Immature natural killer cell (primary cell): ENCODE results near the gene SLC12A8. TPM values are rescaled to one million over a fixed set of nuclear protein-coding genes. Genes with fewer than 3 reads are reported as not detected.

ENCODE experiments used
- DNase-seq, 3 donors: peaks; one replicate each; pipeline ENCODE4 v3.0.0; 2022; ENCODE audit warnings: mixed read lengths in 1 of 3
- H3K27ac Mint-ChIP-seq, 6 donors: one replicate each; pipeline ENCODE4 v1.8.0; 2020; ENCODE audit warnings: mixed read lengths in 6 of 6, mild to moderate bottlenecking in 5 of 6, inconsistent platforms in 4 of 6, moderate library complexity in 3 of 6
- H3K27me3 Mint-ChIP-seq, 3 donors: one replicate each; pipeline ENCODE4 v1.8.0; 2020 to 2021; ENCODE audit warnings: low read depth in 3 of 3, mild to moderate bottlenecking in 3 of 3, mixed read lengths in 3 of 3, moderate library complexity in 3 of 3, inconsistent platforms in 1 of 3
- H3K36me3 Mint-ChIP-seq, 3 donors: one replicate each; pipeline ENCODE4 v1.8.0; 2020; ENCODE audit warnings: mixed read lengths in 3 of 3, inconsistent platforms in 2 of 3, mild to moderate bottlenecking in 2 of 3
- H3K4me1 Mint-ChIP-seq, 2 donors: one replicate each; pipeline ENCODE4 v1.8.0; 2020; ENCODE audit warnings: inconsistent platforms in 2 of 2, mild to moderate bottlenecking in 2 of 2, mixed read lengths in 2 of 2, moderate library complexity in 1 of 2
- H3K4me3 Mint-ChIP-seq, 5 donors: one replicate each; pipeline ENCODE4 v1.8.0; 2020; ENCODE audit warnings: mild to moderate bottlenecking in 5 of 5, mixed read lengths in 5 of 5, inconsistent platforms in 3 of 5, moderate library complexity in 3 of 5
- H3K9me3 Mint-ChIP-seq, 6 donors: one replicate each; pipeline ENCODE4 v1.8.0; 2020; ENCODE audit warnings: mild to moderate bottlenecking in 6 of 6, mixed read lengths in 6 of 6, inconsistent platforms in 4 of 6, moderate library complexity in 3 of 6
- polyA plus RNA-seq, 3 donors: library from polyadenylated mRNA; unstranded; fragments of 300-500 nt; fragmentation: Illumina TruSeq; gene quantifications; one replicate each; pipeline ENCODE4 v1.2.3, GENCODE V29; 2021

Gene SLC12A8
- polyA plus RNA-seq, 3 donors from 2014 or later: 0.43 to 2.8 TPM; not detected in 1

- Mint-ChIP-seq H3K27me3 (peaks cover 0 to 2% (median 0%) of the 10 kb centered on the region in 3 donors), H3K27ac (peak overlapping the region; percentile 23 to 85 (median 60)), H3K4me1 (peaks cover 49 to 59% of the 10 kb centered on the region in 2 donors), H3K36me3 (no peaks in the 10 kb centered on the region), H3K9me3 (no peaks in the 10 kb centered on the region), H3K4me3 (peak overlapping the region; percentile 10 to 68 (median 33))
- no peak for DNase-seq
Measured at GRCh38 chr3:125110876-125111480, 101.6 kb downstream of the SLC12A8 start.

- H3K4me3 Mint-ChIP-seq: peak overlapping the region; percentile 31 to 68 (median 38)
Measured at GRCh38 chr3:125110016-125110875, 102.3 kb downstream of the SLC12A8 start.

GRCh38 chr3:125109536-125109925 lies 103.0 kb downstream of the SLC12A8 start:
- peak overlapping the region; percentile 31 to 48 (median 38) for H3K4me3 Mint-ChIP-seq
- H3K36me3 Mint-ChIP-seq: no peaks in the 10 kb centered on the region
- DNase-seq: no peak
- no peak overlapping the region for H3K27ac Mint-ChIP-seq
- H3K9me3 Mint-ChIP-seq: peaks cover 0 to 3% (median 0%) of the 10 kb centered on the region in 6 donors
- H3K27me3 Mint-ChIP-seq: peaks cover 0 to 2% (median 0%) of the 10 kb centered on the region in 3 donors
- H3K4me1 Mint-ChIP-seq: peaks cover 36 to 55% of the 10 kb centered on the region in 2 donors

More at GRCh38 chr3:125110016-125110875, 102.3 kb downstream of the SLC12A8 start:
- H3K4me1 Mint-ChIP-seq: peaks cover 42 to 56% of the 10 kb centered on the region in 2 donors
- H3K27me3 Mint-ChIP-seq: peaks cover 0 to 2% (median 0%) of the 10 kb centered on the region in 3 donors
- H3K27ac Mint-ChIP-seq: peak overlapping the region; percentile 23 to 85 (median 60)
- no peaks in the 10 kb centered on the region for H3K36me3 Mint-ChIP-seq
- H3K9me3 Mint-ChIP-seq: peaks cover 0 to under 1% (median 0%) of the 10 kb centered on the region in 6 donors
- no peak for DNase-seq

- H3K27ac Mint-ChIP-seq: peak overlapping the region in 2 of 6 donors; percentile 2 to 9
- peak overlapping the region in 2 of 5 donors; percentile 18 to 48 for H3K4me3 Mint-ChIP-seq
- peaks cover 34 to 54% of the 10 kb centered on the region in 2 donors for H3K4me1 Mint-ChIP-seq
Measured at GRCh38 chr3:125108833-125109535, 103.6 kb downstream of the SLC12A8 start.

GRCh38 chr3:125107861-125108567 lies 104.5 kb downstream of the SLC12A8 start:
- H3K36me3 Mint-ChIP-seq: no peaks in the 10 kb centered on the region
- no peak for DNase-seq
- no peak overlapping the region for H3K4me3 Mint-ChIP-seq
- peaks cover 0 to 2% (median 0%) of the 10 kb centered on the region in 3 donors for H3K27me3 Mint-ChIP-seq
- peaks cover 34 to 54% of the 10 kb centered on the region in 2 donors for H3K4me1 Mint-ChIP-seq
- peaks cover 0 to 3% (median 0%) of the 10 kb centered on the region in 6 donors for H3K9me3 Mint-ChIP-seq
- no peak overlapping the region for H3K27ac Mint-ChIP-seq

More at GRCh38 chr3:125108833-125109535, 103.6 kb downstream of the SLC12A8 start:
- no peak for DNase-seq
- peaks cover 0 to 2% (median 0%) of the 10 kb centered on the region in 3 donors for H3K27me3 Mint-ChIP-seq
- H3K9me3 Mint-ChIP-seq: peaks cover 0 to 3% (median 0%) of the 10 kb centered on the region in 6 donors
- no peaks in the 10 kb centered on the region for H3K36me3 Mint-ChIP-seq

GRCh38 chr3:125107363-125107762 lies 105.2 kb downstream of the SLC12A8 start:
- Mint-ChIP-seq H3K4me3 (no peak overlapping the region), H3K36me3 (no peaks in the 10 kb centered on the region), H3K9me3 (peaks cover 0 to 3% (median 0%) of the 10 kb centered on the region in 6 donors), H3K4me1 (peaks cover 34 to 51% of the 10 kb centered on the region in 2 donors), H3K27ac (no peak overlapping the region), H3K27me3 (peaks cover 0 to 2% (median 0%) of the 10 kb centered on the region in 3 donors)
- DNase-seq: no peak

GRCh38 chr3:125105116-125105515 lies 107.4 kb downstream of the SLC12A8 start:
- DNase-seq: no peak
- H3K4me1 Mint-ChIP-seq: peaks cover 15 to 29% of the 10 kb centered on the region in 2 donors
- peaks cover 0 to 3% (median 0%) of the 10 kb centered on the region in 6 donors for H3K9me3 Mint-ChIP-seq
- peaks cover 0 to 2% (median 1%) of the 10 kb centered on the region in 3 donors for H3K27me3 Mint-ChIP-seq
- H3K36me3 Mint-ChIP-seq: no peaks in the 10 kb centered on the region
- H3K27ac Mint-ChIP-seq: no peak overlapping the region
- no peak overlapping the region for H3K4me3 Mint-ChIP-seq

GRCh38 chr3:125104639-125105038 lies 107.9 kb downstream of the SLC12A8 start:
- Mint-ChIP-seq H3K27ac (no peak overlapping the region), H3K27me3 (peaks cover 0 to 1% (median 0%) of the 10 kb centered on the region in 3 donors), H3K4me3 (no peak overlapping the region), H3K4me1 (peaks cover 10 to 24% of the 10 kb centered on the region in 2 donors), H3K9me3 (peaks cover 0 to 6% (median 0%) of the 10 kb centered on the region in 6 donors), H3K36me3 (peaks cover 0 to 4% (median 0%) of the 10 kb centered on the region in 3 donors)
- no peak for DNase-seq

GRCh38 chr3:125103406-125103805 lies 109.1 kb downstream of the SLC12A8 start:
- peaks cover 0 to 1% (median 0%) of the 10 kb centered on the region in 3 donors for H3K27me3 Mint-ChIP-seq
- peaks cover 0 to 4% (median 0%) of the 10 kb centered on the region in 3 donors for H3K36me3 Mint-ChIP-seq
- peaks cover 0 to 12% of the 10 kb centered on the region in 2 donors for H3K4me1 Mint-ChIP-seq
- no peak overlapping the region for H3K27ac Mint-ChIP-seq
- peaks cover 0 to 6% (median 0%) of the 10 kb centered on the region in 6 donors for H3K9me3 Mint-ChIP-seq
- DNase-seq: no peak
- no peak overlapping the region for H3K4me3 Mint-ChIP-seq

- H3K4me1 Mint-ChIP-seq: peaks cover 0 to 10% of the 10 kb centered on the region in 2 donors
- no peak for DNase-seq
Measured at GRCh38 chr3:125102470-125102869, 110.1 kb downstream of the SLC12A8 start.

GRCh38 chr3:125098611-125099291 lies 113.8 kb downstream of the SLC12A8 start:
- Mint-ChIP-seq H3K4me1 (no peaks in the 10 kb centered on the region), H3K36me3 (peaks cover 0 to 4% (median 0%) of the 10 kb centered on the region in 3 donors), H3K9me3 (peaks cover 0 to 3% (median 0%) of the 10 kb centered on the region in 6 donors), H3K27me3 (peaks cover 0 to 1% (median 0%) of the 10 kb centered on the region in 3 donors), H3K4me3 (no peak overlapping the region), H3K27ac (no peak overlapping the region)
- DNase-seq: no peak

More at GRCh38 chr3:125102470-125102869, 110.1 kb downstream of the SLC12A8 start:
- Mint-ChIP-seq H3K27ac (no peak overlapping the region), H3K9me3 (peaks cover 0 to 6% (median 0%) of the 10 kb centered on the region in 6 donors), H3K36me3 (peaks cover 0 to 4% (median 0%) of the 10 kb centered on the region in 3 donors), H3K27me3 (peaks cover 0 to 1% (median 0%) of the 10 kb centered on the region in 3 donors), H3K4me3 (no peak overlapping the region)

GRCh38 chr3:125090649-125091048 lies 121.9 kb downstream of the SLC12A8 start:
- Mint-ChIP-seq H3K4me1 (no peaks in the 10 kb centered on the region), H3K9me3 (peaks cover 2 to 8% (median 5%) of the 10 kb centered on the region in 6 donors), H3K4me3 (no peak overlapping the region), H3K27ac (no peak overlapping the region), H3K36me3 (peaks cover 0 to 14% (median 11%) of the 10 kb centered on the region in 3 donors), H3K27me3 (peaks cover 0 to 2% (median 0%) of the 10 kb centered on the region in 3 donors)
- no peak for DNase-seq
